Right atrium auricular region (tissue), 2 donors: ENCODE measurements around the gene PAH. TPM values are rescaled to one million over a fixed set of nuclear protein-coding genes. Genes with fewer than 3 reads are reported as not detected.

Experiments
- DNase-seq: peaks from one replicate; pipeline ENCODE4 v3.0.0-alpha.2; 2019; ENCODE audit warnings: low spot score
- H3K27ac ChIP-seq, 2 donors: fragments of 200-600 bp; sonication (generic); 1 replicate in 1 of 2; 2 replicates in 1 of 2; pipeline ENCODE4 v1.5.1; 2016 to 2019
- H3K27me3 ChIP-seq, 2 donors: fragments of 200-600 bp; sonication (generic); one replicate each; pipeline versions ENCODE4 v1.5.1 to v1.6.0; 2017 to 2019
- H3K36me3 ChIP-seq: fragments of 200-600 bp; sonication (generic); one replicate; pipeline ENCODE4 v1.5.1; 2016
- H3K4me1 ChIP-seq, 2 donors: fragments of 200-600 bp; sonication (generic); one replicate each; pipeline versions ENCODE4 v1.5.1 to v1.6.0; 2017 to 2019
- H3K4me3 ChIP-seq, 2 donors: fragments of 200-600 bp; sonication (generic); 1 replicate in 1 of 2; 2 replicates in 1 of 2; pipeline ENCODE4 v1.5.1; 2017 to 2019; ENCODE audit warnings: mild to moderate bottlenecking in 1 of 2, moderate library complexity in 1 of 2
- H3K9me3 ChIP-seq, 2 donors: fragments of 200-600 bp; sonication (generic); one replicate each; pipeline ENCODE4 v1.5.1; 2019
- CTCF ChIP-seq, 2 donors: fragments of 200-600 bp; sonication (generic); IDR thresholded peaks; one replicate each; pipeline ENCODE4 v1.5.1; 2019; ENCODE audit warnings: antibody characterized with exemption in 2 of 2
- total RNA-seq, 2 donors: library from RNA; depleted of rRNA; stranded (reverse); fragments of >200 nt; gene quantifications; one replicate each; pipeline ENCODE4 v1.1.0, GENCODE V29; 2016

PAH gene
- total RNA-seq, 2 donors from 2014 or later: not detected

GRCh38 chr12:102962986-102963385 lies 45.9 kb upstream of the PAH start:
- H3K4me3 ChIP-seq: no peak overlapping the region
- no peak for TF ChIP-seq CTCF (IDR thresholded peaks at IDR 0.05)
- no peaks in the 10 kb centered on the region for H3K36me3 ChIP-seq
- H3K27me3 ChIP-seq: peaks cover 9 to 27% of the 10 kb centered on the region in 2 donors
- peaks cover 0 to 20% of the 10 kb centered on the region in 2 donors for H3K4me1 ChIP-seq
- DNase-seq: no peak
- H3K9me3 ChIP-seq: peaks cover 0 to 18% of the 10 kb centered on the region in 2 donors
- no peak overlapping the region for H3K27ac ChIP-seq

GRCh38 chr12:102962532-102962931 lies 45.5 kb upstream of the PAH start:
- no peak for DNase-seq
- Histone ChIP-seq H3K36me3 (no peaks in the 10 kb centered on the region), H3K4me1 (peaks cover 0 to 24% of the 10 kb centered on the region in 2 donors), H3K27ac (no peak overlapping the region), H3K9me3 (peaks cover 0 to 18% of the 10 kb centered on the region in 2 donors), H3K27me3 (peaks cover 11 to 27% of the 10 kb centered on the region in 2 donors), H3K4me3 (no peak overlapping the region)
- no peak for TF ChIP-seq CTCF (IDR thresholded peaks at IDR 0.05)

- Histone ChIP-seq H3K27me3 (peaks cover 11 to 31% of the 10 kb centered on the region in 2 donors), H3K4me3 (no peak overlapping the region), H3K36me3 (no peaks in the 10 kb centered on the region), H3K27ac (no peak overlapping the region), H3K9me3 (peaks cover 0 to 18% of the 10 kb centered on the region in 2 donors), H3K4me1 (peaks cover 0 to 35% of the 10 kb centered on the region in 2 donors)
- DNase-seq: no peak
- TF ChIP-seq CTCF (IDR thresholded peaks at IDR 0.05): no peak
These were observed 44.4 kb upstream of the PAH start for GRCh38 chr12:102961466-102961855.

GRCh38 chr12:102960766-102961465 lies 43.9 kb upstream of the PAH start:
- Histone ChIP-seq H3K4me3 (no peak overlapping the region), H3K36me3 (no peaks in the 10 kb centered on the region), H3K4me1 (peaks cover 0 to 40% of the 10 kb centered on the region in 2 donors), H3K27ac (no peak overlapping the region), H3K27me3 (peaks cover 11 to 36% of the 10 kb centered on the region in 2 donors), H3K9me3 (peaks cover 0 to 18% of the 10 kb centered on the region in 2 donors)
- DNase-seq: no peak
- no peak for TF ChIP-seq CTCF (IDR thresholded peaks at IDR 0.05)

- peaks cover 0 to 41% of the 10 kb centered on the region in 2 donors for H3K4me1 ChIP-seq
- no peak for DNase-seq
- H3K4me3 ChIP-seq: no peak overlapping the region
- H3K27ac ChIP-seq: no peak overlapping the region
- peaks cover 0 to 16% of the 10 kb centered on the region in 2 donors for H3K9me3 ChIP-seq
- H3K27me3 ChIP-seq: peaks cover 11 to 44% of the 10 kb centered on the region in 2 donors
- no peaks in the 10 kb centered on the region for H3K36me3 ChIP-seq
- TF ChIP-seq CTCF (IDR thresholded peaks at IDR 0.05): no peak
These were observed 42.3 kb upstream of the PAH start for GRCh38 chr12:102959391-102959790.

- TF ChIP-seq CTCF (IDR thresholded peaks at IDR 0.05): no peak
- Histone ChIP-seq H3K27me3 (peaks cover 11 to 38% of the 10 kb centered on the region in 2 donors), H3K4me3 (peak overlapping the region in 1 of 2 donors; percentile 41)
These were observed 41.8 kb upstream of the PAH start for GRCh38 chr12:102958830-102959176.

More at GRCh38 chr12:102958830-102959176, 41.8 kb upstream of the PAH start:
- Histone ChIP-seq H3K4me1 (peaks cover 0 to 41% of the 10 kb centered on the region in 2 donors), H3K9me3 (peaks cover 0 to 10% of the 10 kb centered on the region in 2 donors), H3K27ac (no peak overlapping the region), H3K36me3 (no peaks in the 10 kb centered on the region)
- no peak for DNase-seq
